K562 treated with DMSO at 1 percent for 12 hours (cell line): ENCODE results near the gene VCAN. TPM values are rescaled to one million over a fixed set of nuclear protein-coding genes. Genes with fewer than 3 reads are reported as not detected.

ENCODE experiments used
- total RNA-seq: library from RNA; unstranded; fragments of 300-600 nt; gene quantifications from 2 replicates; pipeline ENCODE4 v1.2.3, GENCODE V29; 2022; ENCODE audit not compliant: insufficient read depth

Gene VCAN
- total RNA-seq: 0.23 TPM in 1 of 2 replicates, not detected in the other

DNA sequence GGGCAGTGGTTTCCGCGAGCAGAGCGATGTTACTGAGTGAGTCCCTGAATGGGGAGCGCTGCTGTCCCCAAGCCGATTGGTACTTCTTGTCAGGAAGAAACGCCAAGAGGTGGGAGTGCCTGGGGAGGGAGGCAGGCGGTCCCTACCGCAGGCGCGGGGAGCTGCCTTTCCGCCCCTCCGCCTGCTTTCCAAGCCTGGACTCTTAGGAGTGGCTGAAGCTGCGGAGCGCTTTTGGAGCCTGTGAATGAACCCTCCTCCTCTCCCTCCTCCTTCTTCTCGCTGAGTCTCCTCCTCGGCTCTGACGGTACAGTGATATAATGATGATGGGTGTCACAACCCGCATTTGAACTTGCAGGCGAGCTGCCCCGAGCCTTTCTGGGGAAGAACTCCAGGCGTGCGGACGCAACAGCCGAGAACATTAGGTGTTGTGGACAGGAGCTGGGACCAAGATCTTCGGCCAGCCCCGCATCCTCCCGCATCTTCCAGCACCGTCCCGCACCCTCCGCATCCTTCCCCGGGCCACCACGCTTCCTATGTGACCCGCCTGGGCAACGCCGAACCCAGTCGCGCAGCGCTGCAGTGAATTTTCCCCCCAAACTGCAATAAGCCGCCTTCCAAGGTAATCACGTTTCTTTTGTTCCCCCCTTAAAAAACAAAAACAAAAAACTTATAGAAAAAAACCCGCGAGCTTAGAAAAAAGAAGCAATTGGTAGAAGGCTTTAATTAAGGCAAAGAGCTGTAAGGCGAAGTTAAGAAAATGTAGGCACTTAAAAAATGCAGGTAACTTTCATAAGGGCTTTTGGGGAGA lies at the start of gene VCAN:
Gene VCAN, plus strand, starts transcription at position 340 of the 808 bp plus-strand sequence. CDS start 11,775 bp downstream, outside the sequence.

Other genes with a start within 250 kb of the VCAN start
- not detected in 2 replicates for gene HAPLN1, start 249.1 kb downstream of the VCAN start, total RNA-seq